DMS53 treated with DMSO at 0.1 percent for 48 hours (cell line): ENCODE results near the gene APOL2.
"Not testable (repeated sequence)": the region's sequence is repeated elsewhere in the genome, so short reads cannot be mapped to it uniquely, and the experiment has no call there.

ENCODE experiments used
- DNase-seq: peaks from one replicate; lab custom pipeline; 2025; ENCODE audit not compliant: unreplicated experiment; lab: John Stamatoyannopoulos, UW

The APOL2 gene

GRCh38 chr22:36263216-36263673 is 23.9 kb upstream of the APOL2 start:
- not testable (repeated sequence) for DNase-seq

- not testable (repeated sequence) for DNase-seq
These were observed 23.0 kb upstream of the APOL2 start for GRCh38 chr22:36262307-36262706.

GRCh38 chr22:36261675-36262074 is 22.3 kb upstream of the APOL2 start:
- DNase-seq = not testable (repeated sequence)

GRCh38 chr22:36259615-36260300 is 20.4 kb upstream of the APOL2 start:
- DNase-seq = no peak

- DNase-seq = no peak
These were observed 19.6 kb upstream of the APOL2 start for GRCh38 chr22:36258701-36259614.

GRCh38 chr22:36257948-36258670 is 18.8 kb upstream of the APOL2 start:
- DNase-seq = no peak

- DNase-seq = no peak
These were observed 18.0 kb upstream of the APOL2 start for GRCh38 chr22:36257308-36257707.

- no peak for DNase-seq
These were observed 17.2 kb upstream of the APOL2 start for GRCh38 chr22:36256478-36256877.

GRCh38 chr22:36255572-36255971 is 16.2 kb upstream of the APOL2 start:
- DNase-seq = not testable (repeated sequence)

GRCh38 chr22:36253523-36254490 is 14.5 kb upstream of the APOL2 start:
- DNase-seq = no peak

- DNase-seq = no peak
These were observed 13.6 kb upstream of the APOL2 start, which contains the start of gene APOL1 for GRCh38 chr22:36252754-36253522. APOL1 (plus strand) TSS chr22:36253133; CDS start chr22:36254956, 1,823 bp downstream.

GRCh38 chr22:36251979-36252608 is 12.8 kb upstream of the APOL2 start:
- not testable (repeated sequence) for DNase-seq

- not testable (repeated sequence) for DNase-seq
These were observed 11.1 kb upstream of the APOL2 start for GRCh38 chr22:36250292-36250960.

- no peak for DNase-seq
These were observed 9.8 kb upstream of the APOL2 start for GRCh38 chr22:36249160-36249559.

- no peak for DNase-seq
These were observed 8.6 kb upstream of the APOL2 start for GRCh38 chr22:36247955-36248354.

GRCh38 chr22:36246718-36247117 is 7.4 kb upstream of the APOL2 start:
- DNase-seq = no peak

GRCh38 chr22:36245805-36246356 is 6.6 kb upstream of the APOL2 start:
- DNase-seq = no peak
